Muscle of leg (tissue), 11 donors: Measurements from ENCODE around the gene ARHGEF40. TPM values are rescaled to one million over a fixed set of nuclear protein-coding genes. Genes with fewer than 3 reads are reported as not detected.

Experiments used
- DNase-seq: peaks from one replicate; pipeline ENCODE4 v3.0.0; 2013
- H3K27ac ChIP-seq: one replicate; pipeline ENCODE4 v1.5.1; 2013; ENCODE audit warnings: mild to moderate bottlenecking, low read length, control low read depth
- H3K27me3 ChIP-seq: one replicate; pipeline ENCODE4 v1.6.1; 2013; ENCODE audit warnings: low read length; ENCODE audit not compliant: control insufficient read depth, insufficient read depth
- H3K36me3 ChIP-seq: one replicate; pipeline ENCODE4 v1.6.1; 2013; ENCODE audit warnings: low read length; ENCODE audit not compliant: control insufficient read depth, insufficient read depth
- H3K4me1 ChIP-seq: one replicate; pipeline ENCODE4 v1.6.1; 2013; ENCODE audit warnings: low read length; ENCODE audit not compliant: control insufficient read depth, insufficient read depth
- H3K4me3 ChIP-seq: one replicate; pipeline ENCODE4 v1.5.1; 2013; ENCODE audit warnings: low read length, control low read depth
- H3K9me3 ChIP-seq: replicated peaks from 2 replicates; pipeline ENCODE4 v1.6.1; 2013; ENCODE audit warnings: low read depth, low read length; ENCODE audit not compliant: control insufficient read depth
- WGBS: methylation state at CpG from one replicate; pipeline ENCODE4 v1.1.5; 2013; ENCODE audit warnings: missing lambda C conversion rate; ENCODE audit not compliant: insufficient coverage; 5-methylcytosine and 5-hydroxymethylcytosine counted together
- polyA plus RNA-seq, 8 donors: library from polyadenylated mRNA; unstranded; fragments of 120-200 nt; gene quantifications; one replicate each; pipeline versions ENCODE4 v1.2.1 to v1.2.3, GENCODE V29; 2013; ENCODE audit warnings: inconsistent platforms in 1 of 8, low replicate concordance in 1 of 8; ENCODE audit not compliant: insufficient read length in 8 of 8, insufficient read depth in 1 of 8
- total RNA-seq: library from RNA; stranded (reverse); fragments of 120-200 nt; gene quantifications from one replicate; pipeline ENCODE4 v1.2.4, GENCODE V29; 2013

The ARHGEF40 gene
- total and polyA plus RNA-seq, 9 donors, result 50.5 to 70.2 (median 65.2) TPM

DNA sequence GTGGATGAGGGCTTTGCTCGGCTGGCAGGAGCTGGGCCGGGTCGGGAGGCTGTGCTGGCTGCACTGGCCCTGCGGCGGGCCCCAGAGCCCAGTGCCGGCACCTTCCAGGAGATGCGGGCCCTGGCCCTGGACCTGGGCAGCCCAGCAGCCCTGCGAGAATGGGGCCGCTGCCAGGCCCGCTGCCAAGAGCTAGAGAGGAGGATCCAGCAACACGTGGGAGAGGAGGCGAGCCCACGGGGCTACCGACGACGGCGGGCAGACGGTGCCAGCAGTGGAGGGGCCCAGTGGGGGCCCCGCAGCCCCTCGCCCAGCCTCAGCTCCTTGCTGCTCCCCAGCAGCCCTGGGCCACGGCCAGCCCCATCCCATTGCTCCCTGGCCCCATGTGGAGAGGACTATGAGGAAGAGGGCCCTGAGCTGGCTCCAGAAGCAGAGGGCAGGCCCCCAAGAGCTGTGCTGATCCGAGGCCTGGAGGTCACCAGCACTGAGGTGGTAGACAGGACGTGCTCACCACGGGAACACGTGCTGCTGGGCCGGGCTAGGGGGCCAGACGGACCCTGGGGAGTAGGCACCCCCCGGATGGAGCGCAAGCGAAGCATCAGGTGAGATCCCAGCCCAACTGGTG is 11.5 kb downstream of the ARHGEF40 start:
- Histone ChIP-seq H3K4me3 (no peak overlapping the region), H3K9me3 (no peaks in the 10 kb centered on the region), H3K4me1 (no peaks in the 10 kb centered on the region), H3K36me3 (peaks cover 96% of the 10 kb centered on the region), H3K27ac (no peak overlapping the region), H3K27me3 (no peaks in the 10 kb centered on the region)
- DNase-seq, result no peak
- 82% methylated on average over 22 of the region's 30 CpGs for WGBS

GRCh38 chr14:21083565-21084325 is 13.6 kb downstream of the ARHGEF40 start:
- Histone ChIP-seq H3K4me3 (no peak overlapping the region), H3K27ac (no peak overlapping the region), H3K4me1 (peaks cover 6% of the 10 kb centered on the region), H3K9me3 (no peaks in the 10 kb centered on the region), H3K36me3 (peaks cover 96% of the 10 kb centered on the region), H3K27me3 (no peaks in the 10 kb centered on the region)
- no peak for DNase-seq
- 75% methylated on average over 11 of the region's 11 CpGs for WGBS

DNA sequence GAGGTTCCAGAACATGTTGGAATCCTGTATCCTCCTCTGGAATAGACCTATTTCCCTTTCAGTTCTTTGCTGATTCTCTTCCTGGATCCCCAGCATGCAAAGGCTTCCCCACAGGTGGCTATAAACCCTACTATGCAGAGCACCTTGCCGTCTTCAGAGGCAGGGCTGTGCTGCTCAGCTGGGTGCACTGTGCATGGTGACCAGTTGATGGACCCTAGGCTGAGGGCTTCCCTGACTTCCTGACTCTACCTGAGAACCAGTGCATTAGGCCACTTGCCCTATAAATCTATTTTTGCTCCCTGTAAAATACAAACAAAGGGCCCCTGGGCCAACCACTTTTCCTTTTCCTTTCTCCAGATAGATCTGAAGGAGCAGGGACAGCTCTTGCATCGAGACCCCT is 14.3 kb downstream of the ARHGEF40 start:
- H3K27me3 ChIP-seq, result no peaks in the 10 kb centered on the region
- H3K27ac ChIP-seq, result no peak overlapping the region
- peaks cover 6% of the 10 kb centered on the region for H3K4me1 ChIP-seq
- WGBS, result 88% methylated on average over 2 of the region's 2 CpGs
- no peaks in the 10 kb centered on the region for H3K9me3 ChIP-seq
- no peak overlapping the region for H3K4me3 ChIP-seq
- peaks cover 96% of the 10 kb centered on the region for H3K36me3 ChIP-seq
- DNase-seq, result no peak

- peaks cover 95% of the 10 kb centered on the region for H3K36me3 ChIP-seq
- H3K27ac ChIP-seq, result no peak overlapping the region
- peaks cover 6% of the 10 kb centered on the region for H3K4me1 ChIP-seq
- no peaks in the 10 kb centered on the region for H3K9me3 ChIP-seq
- DNase-seq, result no peak
- H3K4me3 ChIP-seq, result no peak overlapping the region
- WGBS, result 86% methylated on average over 15 of the region's 17 CpGs
- H3K27me3 ChIP-seq, result no peaks in the 10 kb centered on the region
Measured at GRCh38 chr14:21084998-21085853, 15.1 kb downstream of the ARHGEF40 start.

DNA sequence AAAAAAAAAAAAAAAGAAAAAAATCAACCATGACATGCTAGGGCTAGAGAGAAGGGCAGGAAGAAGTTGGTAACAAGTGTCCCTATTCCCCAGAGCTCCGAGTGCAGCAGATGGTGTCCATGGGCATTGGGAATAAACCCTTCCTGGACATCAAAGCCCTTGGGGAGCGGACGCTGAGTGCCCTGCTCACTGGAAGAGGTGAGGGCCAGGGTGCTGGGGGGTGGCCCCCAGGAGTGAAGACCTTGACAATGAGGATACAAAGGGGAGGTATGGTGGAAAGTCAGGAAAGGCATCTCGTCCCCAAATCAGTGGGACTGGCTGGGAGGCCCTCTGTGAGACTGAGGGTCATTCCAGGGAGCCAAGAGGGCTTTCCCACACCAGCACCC is 16.8 kb downstream of the ARHGEF40 start:
- Histone ChIP-seq H3K36me3 (peaks cover 93% of the 10 kb centered on the region), H3K27ac (peak overlapping the region; percentile 45)

GRCh38 chr14:21087294-21088091 is 17.4 kb downstream of the ARHGEF40 start:
- Histone ChIP-seq H3K27me3 (no peaks in the 10 kb centered on the region), H3K36me3 (peaks cover 90% of the 10 kb centered on the region), H3K4me3 (no peak overlapping the region), H3K4me1 (peaks cover 6% of the 10 kb centered on the region), H3K9me3 (no peaks in the 10 kb centered on the region), H3K27ac (peak overlapping the region; percentile 45)
- WGBS, result 12% methylated on average over 13 of the region's 19 CpGs
- peak; percentile 89 for DNase-seq

More for the DNA sequence above, 16.8 kb downstream of the ARHGEF40 start:
- H3K9me3 ChIP-seq, result no peaks in the 10 kb centered on the region
- H3K4me3 ChIP-seq, result no peak overlapping the region
- H3K27me3 ChIP-seq, result no peaks in the 10 kb centered on the region
- H3K4me1 ChIP-seq, result peaks cover 6% of the 10 kb centered on the region
- WGBS, result 69% methylated on average over 3 of the region's 4 CpGs
- no peak for DNase-seq

GRCh38 chr14:21088687-21089086 is 18.6 kb downstream of the ARHGEF40 start:
- 80% methylated on average over 2 of the region's 4 CpGs for WGBS

DNA sequence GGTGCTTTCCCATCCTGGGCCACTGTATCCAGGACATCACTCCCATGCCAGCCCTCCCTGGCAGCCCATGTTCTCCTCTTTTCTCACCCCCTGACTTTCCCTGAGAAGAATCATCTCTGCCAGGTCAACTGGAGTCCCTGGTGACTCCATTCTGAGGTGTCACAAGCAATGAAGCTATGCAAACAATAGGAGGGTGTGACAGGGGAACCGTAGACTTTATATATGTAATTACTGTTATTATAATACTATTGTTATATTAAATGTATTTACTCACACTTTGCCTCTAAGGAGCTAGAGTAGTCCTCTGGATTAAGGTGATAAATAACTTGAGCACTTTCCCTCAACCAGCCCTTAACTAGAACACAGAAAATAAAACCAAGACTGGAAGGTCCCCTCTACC is 19.2 kb downstream of the ARHGEF40 start:
- H3K36me3 ChIP-seq, result peaks cover 77% of the 10 kb centered on the region
- H3K4me3 ChIP-seq, result no peak overlapping the region
- no peak overlapping the region for H3K27ac ChIP-seq
- no peak for DNase-seq
- no peaks in the 10 kb centered on the region for H3K9me3 ChIP-seq
- H3K4me1 ChIP-seq, result peaks cover 20% of the 10 kb centered on the region
- H3K27me3 ChIP-seq, result no peaks in the 10 kb centered on the region
- no CpG with 5 or more reads among the region's 1 CpG for WGBS

More at GRCh38 chr14:21088687-21089086, 18.6 kb downstream of the ARHGEF40 start:
- peaks cover 83% of the 10 kb centered on the region for H3K36me3 ChIP-seq
- H3K4me3 ChIP-seq, result no peak overlapping the region
- no peak for DNase-seq
- H3K4me1 ChIP-seq, result peaks cover 14% of the 10 kb centered on the region
- no peak overlapping the region for H3K27ac ChIP-seq
- no peaks in the 10 kb centered on the region for H3K9me3 ChIP-seq
- H3K27me3 ChIP-seq, result no peaks in the 10 kb centered on the region

- peaks cover 72% of the 10 kb centered on the region for H3K36me3 ChIP-seq
- no peak overlapping the region for H3K27ac ChIP-seq
- no peak for DNase-seq
- no peak overlapping the region for H3K4me3 ChIP-seq
- H3K27me3 ChIP-seq, result no peaks in the 10 kb centered on the region
- H3K4me1 ChIP-seq, result peaks cover 24% of the 10 kb centered on the region
- H3K9me3 ChIP-seq, result no peaks in the 10 kb centered on the region
- WGBS, result 100% methylated on average over 1 of the region's 5 CpGs
Measured at GRCh38 chr14:21089877-21090193, 19.7 kb downstream of the ARHGEF40 start.
